Neural cell (in vitro differentiated cells): ENCODE measurements around the gene GPR161.

Experiments
- EP300 ChIP-seq: fragments of 450-650 bp; conservative IDR thresholded peaks from 2 replicates; pipeline ENCODE4 v1.6.1; 2014; ENCODE audit warnings: antibody characterized with exemption, mild to moderate bottlenecking, moderate library complexity; ENCODE audit not compliant: poor library complexity, severe bottlenecking
- EZH2 ChIP-seq: fragments of 200-600, 300-800 bp; shearing (Covaris generic), sonication (generic); IDR thresholded peaks from 2 replicates; pipeline ENCODE4 v1.6.1; 2014; ENCODE audit warnings: antibody characterized with exemption, low read length, borderline replicate concordance, mild to moderate bottlenecking; ENCODE audit not compliant: insufficient read depth, poor library complexity, severe bottlenecking
- MXI1 ChIP-seq: fragments of 450-650 bp; conservative IDR thresholded peaks from 2 replicates; pipeline ENCODE4 v1.6.1; 2014; ENCODE audit warnings: antibody characterized with exemption, mild to moderate bottlenecking; ENCODE audit not compliant: poor library complexity, severe bottlenecking
- POLR2AphosphoS5 ChIP-seq: IDR thresholded peaks from 2 replicates; pipeline ENCODE4 v1.6.1; 2012
- RAD21 ChIP-seq: fragments of 450-650 bp; conservative IDR thresholded peaks from 2 replicates; pipeline ENCODE4 v1.6.1; 2014; ENCODE audit warnings: antibody characterized with exemption, mild to moderate bottlenecking, moderate library complexity
- REST ChIP-seq: IDR thresholded peaks from 2 replicates; pipeline ENCODE4 v1.6.1; 2012; ENCODE audit warnings: borderline replicate concordance
- TAF1 ChIP-seq: IDR thresholded peaks from 2 replicates; pipeline ENCODE4 v1.6.1; 2012; ENCODE audit warnings: low read depth
- TF ChIP-seq, protein P1 (sequence below): fragments of 450-650 bp; IDR thresholded peaks from 2 replicates; pipeline ENCODE4 v1.5.1; 2014; ENCODE audit warnings: antibody characterized with exemption, mild to moderate bottlenecking, moderate library complexity; ENCODE audit not compliant: poor library complexity, severe bottlenecking

- TF ChIP-seq, protein P1, sequence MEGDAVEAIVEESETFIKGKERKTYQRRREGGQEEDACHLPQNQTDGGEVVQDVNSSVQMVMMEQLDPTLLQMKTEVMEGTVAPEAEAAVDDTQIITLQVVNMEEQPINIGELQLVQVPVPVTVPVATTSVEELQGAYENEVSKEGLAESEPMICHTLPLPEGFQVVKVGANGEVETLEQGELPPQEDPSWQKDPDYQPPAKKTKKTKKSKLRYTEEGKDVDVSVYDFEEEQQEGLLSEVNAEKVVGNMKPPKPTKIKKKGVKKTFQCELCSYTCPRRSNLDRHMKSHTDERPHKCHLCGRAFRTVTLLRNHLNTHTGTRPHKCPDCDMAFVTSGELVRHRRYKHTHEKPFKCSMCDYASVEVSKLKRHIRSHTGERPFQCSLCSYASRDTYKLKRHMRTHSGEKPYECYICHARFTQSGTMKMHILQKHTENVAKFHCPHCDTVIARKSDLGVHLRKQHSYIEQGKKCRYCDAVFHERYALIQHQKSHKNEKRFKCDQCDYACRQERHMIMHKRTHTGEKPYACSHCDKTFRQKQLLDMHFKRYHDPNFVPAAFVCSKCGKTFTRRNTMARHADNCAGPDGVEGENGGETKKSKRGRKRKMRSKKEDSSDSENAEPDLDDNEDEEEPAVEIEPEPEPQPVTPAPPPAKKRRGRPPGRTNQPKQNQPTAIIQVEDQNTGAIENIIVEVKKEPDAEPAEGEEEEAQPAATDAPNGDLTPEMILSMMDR: no peak
- TF ChIP-seq EZH2 (no peak), EP300 (no peak), POLR2AphosphoS5 (no peak), REST (no peak), RAD21 (no peak), TAF1 (no peak), MXI1 (no peak)
Observed at GRCh38 chr1:168114845-168115244, 21.9 kb downstream of the GPR161 start.
